Smooth muscle cell (in vitro differentiated cells): ENCODE data around the gene HK1. TPM values are rescaled to one million over a fixed set of nuclear protein-coding genes. Genes with fewer than 3 reads are reported as not detected.

Source experiments
- DNase-seq: peaks from one replicate; lab custom pipeline; 2025; ENCODE audit not compliant: unreplicated experiment; lab: John Stamatoyannopoulos, UW
- H2AFZ ChIP-seq: fragments of 200-600 bp; sonication (generic); 2 replicates; pipeline ENCODE4 v1.6.0; 2016; ENCODE audit warnings: antibody characterized with exemption, low read depth, mild to moderate bottlenecking
- H3F3A ChIP-seq: fragments of 200-600 bp; sonication (generic); 2 replicates; pipeline ENCODE4 v1.6.0; 2017; ENCODE audit warnings: antibody characterized with exemption, low read depth
- H3K27ac ChIP-seq: fragments of 200-600 bp; sonication (generic); 2 replicates; pipeline ENCODE4 v1.5.1; 2016; ENCODE audit warnings: low read depth, mild to moderate bottlenecking
- H3K27me3 ChIP-seq: fragments of 200-600 bp; sonication (generic); 2 replicates; pipeline ENCODE4 v1.6.1; 2016; ENCODE audit warnings: low read depth, mild to moderate bottlenecking
- H3K36me3 ChIP-seq: fragments of 200-600 bp; sonication (generic); 2 replicates; pipeline ENCODE4 v1.5.1; 2016; ENCODE audit warnings: low read depth
- H3K4me1 ChIP-seq: fragments of 200-600 bp; sonication (generic); 2 replicates; pipeline ENCODE4 v1.5.1; 2016; ENCODE audit warnings: low read depth
- H3K4me2 ChIP-seq: fragments of 200-600 bp; sonication (generic); 2 replicates; pipeline ENCODE4 v1.6.0; 2016; ENCODE audit warnings: mild to moderate bottlenecking
- H3K4me3 ChIP-seq: fragments of 200-600 bp; sonication (generic); 2 replicates; pipeline ENCODE4 v1.5.1; 2016; ENCODE audit warnings: mild to moderate bottlenecking
- H3K79me2 ChIP-seq: fragments of 200-600 bp; sonication (generic); 2 replicates; pipeline ENCODE4 v1.6.0; 2016; ENCODE audit warnings: low read depth, mild to moderate bottlenecking
- H3K9ac ChIP-seq: fragments of 200-600 bp; sonication (generic); 2 replicates; pipeline ENCODE4 v1.6.0; 2016; ENCODE audit warnings: low read depth
- H3K9me3 ChIP-seq: fragments of 200-600 bp; sonication (generic); replicated peaks from 2 replicates; pipeline ENCODE4 v1.5.1; 2016; ENCODE audit warnings: low read depth
- H4K20me1 ChIP-seq: fragments of 200-600 bp; sonication (generic); 2 replicates; pipeline ENCODE4 v1.6.0; 2016; ENCODE audit warnings: low read depth
- CTCF ChIP-seq: fragments of 200-600 bp; sonication (generic); IDR thresholded peaks from 2 replicates; pipeline ENCODE4 v1.5.1; 2017; ENCODE audit warnings: borderline replicate concordance, mild to moderate bottlenecking, antibody characterized with exemption; ENCODE audit not compliant: insufficient read depth, poor library complexity, severe bottlenecking
- WGBS: methylation state at CpG from one replicate; pipeline ENCODE4 v1.1.7; 2016; ENCODE audit warnings: low lambda C conversion rate; 5-methylcytosine and 5-hydroxymethylcytosine counted together
- polyA plus RNA-seq: library from polyadenylated mRNA; unstranded; fragments of >200 nt; fragmentation: Nextera tagmentation; extraction: Ambion mirVana; gene quantifications from 2 replicates; pipeline ENCODE4 v1.2.1, GENCODE V29; 2016
- total RNA-seq: library from RNA; depleted of rRNA; stranded (reverse); fragments of >200 nt; gene quantifications from 2 replicates; pipeline ENCODE4 v1.2.3, GENCODE V29; 2014

HK1 gene
- total and polyA plus RNA-seq, 2 experiments from 2014 or later, result 62.7 to 123 TPM

DNA sequence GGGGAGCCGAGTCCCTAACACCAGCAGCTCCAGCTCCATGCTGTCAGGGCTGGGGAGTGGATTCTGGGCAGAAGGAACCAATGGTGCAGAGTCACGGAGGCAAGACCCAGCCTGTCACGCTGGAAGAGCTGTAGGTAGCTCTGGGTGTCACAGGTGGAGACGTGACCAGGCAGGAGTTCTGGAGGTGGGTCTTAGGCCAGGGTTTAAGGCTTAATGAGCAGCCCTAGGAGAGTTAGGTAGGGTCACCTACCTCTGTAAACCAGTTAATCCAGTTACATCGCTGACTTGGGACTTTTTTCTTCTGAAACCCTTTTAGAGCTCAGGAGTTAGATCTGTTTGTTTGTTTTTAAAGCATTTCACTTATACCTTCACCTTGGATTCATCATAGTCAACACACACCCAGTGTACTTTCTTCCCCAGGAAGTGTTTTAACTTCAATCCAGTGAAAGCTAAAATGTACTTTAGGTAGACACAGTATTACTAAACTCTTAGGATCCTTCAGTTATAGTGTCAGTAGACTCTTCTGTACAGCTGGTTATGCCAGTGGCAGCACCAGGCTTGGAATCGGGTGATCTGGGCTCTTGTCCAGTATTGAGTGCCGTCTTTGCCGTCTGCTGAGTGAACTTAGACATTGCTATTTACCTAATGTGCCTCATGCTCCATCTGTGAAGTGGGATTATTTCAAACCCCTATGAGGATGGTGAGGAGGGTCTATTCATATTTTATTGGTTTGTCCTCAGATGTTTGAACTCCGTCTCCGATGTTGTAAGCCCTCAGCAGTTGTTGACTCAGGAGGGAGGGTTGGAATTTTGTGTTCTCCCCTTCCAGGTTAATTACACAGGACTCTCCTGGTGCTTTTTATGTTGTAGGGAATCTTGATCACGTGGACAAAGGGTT, 107.4 kb downstream of the HK1 start:
- 86% methylated on average over 11 of the region's 11 CpGs for WGBS
- H3F3A ChIP-seq, result peaks cover 7% of the 10 kb centered on the region
- H3K9ac ChIP-seq, result no peak overlapping the region
- no peak overlapping the region for H2AFZ ChIP-seq
- H3K79me2 ChIP-seq, result no peaks in the 10 kb centered on the region
- no peak for TF ChIP-seq CTCF
- no peaks in the 10 kb centered on the region for H3K27me3 ChIP-seq
- no peak overlapping the region for H3K4me2 ChIP-seq
- H3K27ac ChIP-seq, result peak overlapping the region; percentile 33
- no peak overlapping the region for H3K4me3 ChIP-seq
- peaks cover 62% of the 10 kb centered on the region for H4K20me1 ChIP-seq
- no peaks in the 10 kb centered on the region for H3K9me3 ChIP-seq
- no peak for DNase-seq
- peaks cover 9% of the 10 kb centered on the region for H3K36me3 ChIP-seq
- no peaks in the 10 kb centered on the region for H3K4me1 ChIP-seq

- no peak for TF ChIP-seq CTCF
- Histone ChIP-seq H4K20me1 (peaks cover 44% of the 10 kb centered on the region), H3K4me3 (no peak overlapping the region), H3K79me2 (no peaks in the 10 kb centered on the region), H3K9me3 (no peaks in the 10 kb centered on the region), H2AFZ (no peak overlapping the region), H3K27ac (no peak overlapping the region), H3K9ac (no peak overlapping the region), H3K4me1 (no peaks in the 10 kb centered on the region), H3K27me3 (no peaks in the 10 kb centered on the region), H3K4me2 (no peak overlapping the region), H3F3A (peaks cover 7% of the 10 kb centered on the region), H3K36me3 (peaks cover 9% of the 10 kb centered on the region)
- 82% methylated on average over 3 of the region's 3 CpGs for WGBS
- DNase-seq, result no peak
Observed at GRCh38 chr10:69387500-69387899, 109.2 kb downstream of the HK1 start.

DNA sequence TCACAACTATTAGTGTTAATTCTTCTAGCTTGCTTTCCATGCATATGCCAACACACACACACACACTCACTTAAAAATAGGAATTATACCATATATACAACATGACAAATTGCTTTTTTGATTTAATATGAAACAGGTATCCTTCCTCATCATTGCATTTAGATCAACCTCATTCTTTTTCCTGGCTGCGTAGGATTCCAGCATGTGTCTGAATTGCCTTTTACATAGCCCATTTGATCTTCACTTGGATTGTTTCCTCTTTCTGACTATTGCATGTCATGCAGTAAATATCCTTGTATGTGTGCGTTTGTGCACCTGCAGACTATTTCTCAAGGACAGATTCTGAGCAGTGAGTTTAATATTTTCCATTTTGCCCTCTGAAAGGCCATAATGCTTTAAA, 110.2 kb downstream of the HK1 start:
- no peak for DNase-seq
- H3K9me3 ChIP-seq, result no peaks in the 10 kb centered on the region
- H3K36me3 ChIP-seq, result peaks cover 9% of the 10 kb centered on the region
- no peaks in the 10 kb centered on the region for H3K4me1 ChIP-seq
- H3F3A ChIP-seq, result peaks cover 1% of the 10 kb centered on the region
- WGBS, result 100% methylated on average over 2 of the region's 2 CpGs
- H3K27ac ChIP-seq, result no peak overlapping the region
- H4K20me1 ChIP-seq, result peaks cover 34% of the 10 kb centered on the region
- H3K79me2 ChIP-seq, result no peaks in the 10 kb centered on the region
- no peak overlapping the region for H3K4me2 ChIP-seq
- H3K4me3 ChIP-seq, result no peak overlapping the region
- TF ChIP-seq CTCF, result no peak
- no peaks in the 10 kb centered on the region for H3K27me3 ChIP-seq
- no peak overlapping the region for H2AFZ ChIP-seq
- H3K9ac ChIP-seq, result no peak overlapping the region
